NCI-H510A treated with DMSO at 0.1 percent for 48 hours (cell line): ENCODE results near the gene ACTR3C.
"Not testable (repeated sequence)": the region's sequence is repeated elsewhere in the genome, so short reads cannot be mapped to it uniquely, and the experiment has no call there.

Experiments used
- DNase-seq: peaks from one replicate; lab custom pipeline; 2025; lab: John Stamatoyannopoulos, UW

Gene ACTR3C

GRCh38 chr7:150313367-150313809 is 10.0 kb downstream of the ACTR3C start:
- DNase-seq = no peak

- DNase-seq = not testable (repeated sequence)
These were observed 10.5 kb downstream of the ACTR3C start for GRCh38 chr7:150312649-150313366.

GRCh38 chr7:150311711-150312110 is 11.6 kb downstream of the ACTR3C start:
- DNase-seq = no peak

GRCh38 chr7:150311146-150311545 is 12.2 kb downstream of the ACTR3C start:
- DNase-seq = no peak

GRCh38 chr7:150308575-150308974 is 14.8 kb downstream of the ACTR3C start:
- DNase-seq = no peak

- no peak for DNase-seq
These were observed 15.4 kb downstream of the ACTR3C start for GRCh38 chr7:150307904-150308303.

- no peak for DNase-seq
These were observed 16.2 kb downstream of the ACTR3C start for GRCh38 chr7:150307129-150307528.

- DNase-seq = not testable (repeated sequence)
These were observed 17.0 kb downstream of the ACTR3C start for GRCh38 chr7:150306377-150306776.

- not testable (repeated sequence) for DNase-seq
These were observed 17.5 kb downstream of the ACTR3C start for GRCh38 chr7:150305903-150306284.

GRCh38 chr7:150305259-150305902 is 18.0 kb downstream of the ACTR3C start:
- DNase-seq = not testable (repeated sequence)

GRCh38 chr7:150304499-150305258 is 18.7 kb downstream of the ACTR3C start:
- not testable (repeated sequence) for DNase-seq

GRCh38 chr7:150302908-150303310 is 20.4 kb downstream of the ACTR3C start:
- not testable (repeated sequence) for DNase-seq

GRCh38 chr7:150297978-150298377 is 25.4 kb downstream of the ACTR3C start:
- not testable (repeated sequence) for DNase-seq

- DNase-seq = not testable (repeated sequence)
These were observed 26.5 kb downstream of the ACTR3C start for GRCh38 chr7:150296802-150297201.

GRCh38 chr7:150295614-150296013 is 27.7 kb downstream of the ACTR3C start:
- not testable (repeated sequence) for DNase-seq

- not testable (repeated sequence) for DNase-seq
These were observed 28.3 kb downstream of the ACTR3C start for GRCh38 chr7:150295027-150295426.

- DNase-seq = not testable (repeated sequence)
These were observed 33.0 kb downstream of the ACTR3C start for GRCh38 chr7:150290317-150290716.

- DNase-seq = not testable (repeated sequence)
These were observed 34.5 kb downstream of the ACTR3C start for GRCh38 chr7:150288816-150289215.

- not testable (repeated sequence) for DNase-seq
These were observed 35.5 kb downstream of the ACTR3C start for GRCh38 chr7:150287815-150288214.

GRCh38 chr7:150285849-150286754 is 37.2 kb downstream of the ACTR3C start:
- not testable (repeated sequence) for DNase-seq

GRCh38 chr7:150283608-150284007 is 39.7 kb downstream of the ACTR3C start:
- not testable (repeated sequence) for DNase-seq
